ENCODE results near the gene KCNG2. TPM values are rescaled to one million over a fixed set of nuclear protein-coding genes. Genes with fewer than 3 reads are reported as not detected.
"Not testable (repeated sequence)": the region's sequence is repeated elsewhere in the genome, so short reads cannot be mapped to it uniquely, and the experiment has no call there.

KCNG2 gene, protein sequence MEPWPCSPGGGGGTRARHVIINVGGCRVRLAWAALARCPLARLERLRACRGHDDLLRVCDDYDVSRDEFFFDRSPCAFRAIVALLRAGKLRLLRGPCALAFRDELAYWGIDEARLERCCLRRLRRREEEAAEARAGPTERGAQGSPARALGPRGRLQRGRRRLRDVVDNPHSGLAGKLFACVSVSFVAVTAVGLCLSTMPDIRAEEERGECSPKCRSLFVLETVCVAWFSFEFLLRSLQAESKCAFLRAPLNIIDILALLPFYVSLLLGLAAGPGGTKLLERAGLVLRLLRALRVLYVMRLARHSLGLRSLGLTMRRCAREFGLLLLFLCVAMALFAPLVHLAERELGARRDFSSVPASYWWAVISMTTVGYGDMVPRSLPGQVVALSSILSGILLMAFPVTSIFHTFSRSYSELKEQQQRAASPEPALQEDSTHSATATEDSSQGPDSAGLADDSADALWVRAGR
- total RNA-seq: 0.46 TPM
- long read RNA-seq, partial matches to known transcripts: 0 of 2 reads
- long read RNA-seq, other reads (novel, unspliced or antisense): 2 of 2 reads

- peak within 1 kb of the TSS; percentile 26 for H3K4me3 ChIP-seq
- no peaks in the 10 kb centered on the region for H3K36me3 ChIP-seq
- intact Hi-C loops (cut with DNase I): no loop called here
- no peaks in the 10 kb centered on the region for H3K9me3 ChIP-seq
- peak; percentile 11 for TF ChIP-seq CTCF (IDR thresholded peaks at IDR 0.05)
- DNase-seq (peak; percentile 64), ATAC-seq (peak; percentile 50)
- H3K27me3 ChIP-seq: peaks cover 53% of the 10 kb centered on the region
- no peak within 1 kb of the TSS for H3K27ac ChIP-seq
- peaks cover 10% of the 10 kb centered on the region for H3K4me1 ChIP-seq
Measured at GRCh38 chr18:79797518-79798345, at the start of gene KCNG2. Gene KCNG2, plus strand, starts transcription at chr18:79797938. Its CDS starts 65,730 bp downstream, at chr18:79863668.

DNA sequence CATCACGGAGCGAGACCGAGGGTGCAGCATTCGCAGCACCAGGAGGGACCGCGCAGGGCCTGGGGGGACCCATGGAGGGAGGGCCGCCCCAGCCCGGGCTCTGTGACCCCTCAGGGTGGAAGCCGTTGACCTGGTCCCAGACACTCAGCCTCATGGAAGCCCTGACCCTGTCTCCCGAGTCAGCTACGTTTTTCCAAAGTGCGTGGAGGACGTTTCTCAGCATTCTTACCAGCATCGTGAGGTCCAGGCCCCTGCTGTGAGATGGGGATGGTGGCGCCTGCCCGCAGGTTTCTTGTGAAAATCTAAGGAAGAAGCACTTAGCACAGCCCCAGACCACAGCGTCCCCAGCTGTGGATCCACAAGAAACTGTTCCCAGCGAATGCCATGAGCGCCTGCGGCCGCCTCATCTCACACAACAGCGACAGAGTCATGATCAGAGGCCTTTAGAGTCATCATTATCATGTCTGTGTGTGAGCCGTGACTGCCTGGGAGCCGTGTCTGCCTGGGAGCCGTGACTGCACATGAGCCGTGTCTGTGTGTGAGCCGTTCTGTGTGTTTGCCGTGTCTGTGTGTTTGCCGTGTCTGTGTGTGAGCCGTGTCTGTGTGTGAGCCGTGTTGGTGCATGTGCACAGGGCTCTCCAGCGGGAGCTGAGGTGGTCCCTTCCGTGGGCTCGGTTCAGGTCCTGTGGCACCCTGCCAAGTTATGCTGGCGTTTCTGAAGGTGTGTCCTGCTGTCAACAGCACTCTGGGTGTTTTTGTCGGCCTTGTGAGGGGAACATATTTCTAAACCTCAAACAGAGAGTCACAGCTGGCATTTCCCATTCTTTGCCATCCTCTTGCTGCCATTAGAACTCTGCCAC lies 49.2 kb upstream of the KCNG2 start:
- no peaks in the 10 kb centered on the region for H3K9me3 ChIP-seq
- H3K4me3 ChIP-seq: no peak overlapping the region
- TF ChIP-seq CTCF (IDR thresholded peaks at IDR 0.05): no peak
- H3K36me3 ChIP-seq: peaks cover 18% of the 10 kb centered on the region
- ATAC-seq (no peak), DNase-seq (peak; percentile 52)
- no peaks in the 10 kb centered on the region for H3K27me3 ChIP-seq
- no peaks in the 10 kb centered on the region for H3K4me1 ChIP-seq
- H3K27ac ChIP-seq: no peak overlapping the region
- intact Hi-C loops (cut with DNase I): no loop called here

- no peaks in the 10 kb centered on the region for H3K9me3 ChIP-seq
- H3K27ac ChIP-seq: no peak overlapping the region
- DNase-seq: peak; percentile 58
- no peak for TF ChIP-seq CTCF (IDR thresholded peaks at IDR 0.05)
- intact Hi-C loops (cut with DNase I): no loop called here
- H3K4me1 ChIP-seq: no peaks in the 10 kb centered on the region
- peak; percentile 7 for ATAC-seq
- H3K27me3 ChIP-seq: no peaks in the 10 kb centered on the region
- no peak overlapping the region for H3K4me3 ChIP-seq
- peaks cover 28% of the 10 kb centered on the region for H3K36me3 ChIP-seq
Measured at GRCh38 chr18:79749251-79750191, 48.2 kb upstream of the KCNG2 start.

GRCh38 chr18:79750980-79751571 lies 46.7 kb upstream of the KCNG2 start:
- Histone ChIP-seq H3K4me3 (no peak overlapping the region), H3K4me1 (no peaks in the 10 kb centered on the region), H3K9me3 (no peaks in the 10 kb centered on the region), H3K27me3 (no peaks in the 10 kb centered on the region), H3K27ac (no peak overlapping the region), H3K36me3 (peaks cover 40% of the 10 kb centered on the region)
- peak; percentile 68 for ATAC-seq
- intact Hi-C loops (cut with DNase I): no loop called here
- no peak for TF ChIP-seq CTCF (IDR thresholded peaks at IDR 0.05)
- DNase-seq: peak; percentile 60

DNA sequence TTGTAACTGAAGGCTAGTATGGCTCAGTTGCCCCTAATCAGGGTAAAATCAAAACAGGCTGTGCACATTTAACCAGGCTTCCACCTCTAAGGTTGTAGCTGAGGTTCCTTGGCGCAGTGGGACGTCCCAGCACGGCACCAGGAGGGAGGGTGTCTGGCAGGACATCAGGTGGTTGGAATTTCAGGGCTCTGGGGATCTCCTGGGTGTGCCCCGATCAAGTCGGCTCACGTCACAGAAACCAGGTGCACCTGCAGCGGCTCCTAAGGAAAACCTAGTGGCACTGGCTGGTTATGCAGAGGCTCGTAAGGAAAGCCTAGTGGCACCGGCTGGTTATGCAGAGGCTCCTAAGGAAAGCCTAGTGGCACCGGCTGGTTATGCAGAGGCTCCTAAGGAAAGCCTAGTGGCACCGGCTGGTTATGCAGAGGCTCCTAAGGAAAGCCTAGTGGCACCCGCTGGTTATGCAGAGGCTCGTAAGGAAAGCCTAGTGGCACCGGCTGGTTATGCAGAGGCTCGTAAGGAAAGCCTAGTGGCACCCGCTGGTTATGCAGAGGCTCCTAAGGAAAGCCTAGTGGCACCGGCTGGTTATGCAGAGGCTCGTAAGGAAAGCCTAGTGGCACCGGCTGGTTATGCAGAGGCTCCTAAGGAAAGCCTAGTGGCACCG lies 45.7 kb upstream of the KCNG2 start:
- ATAC-seq; H3K27ac ChIP-seq; H3K4me1 ChIP-seq; H3K9me3 ChIP-seq; H3K27me3 ChIP-seq; intact Hi-C loops (cut with DNase I); H3K4me3 ChIP-seq: not testable (repeated sequence)
- DNase-seq: peak; percentile 51
- peaks cover 33% of the 10 kb centered on the region for H3K36me3 ChIP-seq

GRCh38 chr18:79752946-79753345 lies 44.8 kb upstream of the KCNG2 start:
- DNase-seq; ATAC-seq; intact Hi-C loops (cut with DNase I); H3K27me3 ChIP-seq; H3K4me1 ChIP-seq; H3K27ac ChIP-seq; H3K9me3 ChIP-seq; H3K4me3 ChIP-seq: not testable (repeated sequence)
- peaks cover 25% of the 10 kb centered on the region for H3K36me3 ChIP-seq
